ENCODE measurements around the gene ADAM12. TPM values are rescaled to one million over a fixed set of nuclear protein-coding genes. Genes with fewer than 3 reads are reported as not detected.

Gene ADAM12
- total and polyA plus RNA-seq, 2 donors (not counting 3 experiments of a cell fraction or from before 2014, with no cell fraction given) = 0.22 to 0.33 TPM

DNA sequence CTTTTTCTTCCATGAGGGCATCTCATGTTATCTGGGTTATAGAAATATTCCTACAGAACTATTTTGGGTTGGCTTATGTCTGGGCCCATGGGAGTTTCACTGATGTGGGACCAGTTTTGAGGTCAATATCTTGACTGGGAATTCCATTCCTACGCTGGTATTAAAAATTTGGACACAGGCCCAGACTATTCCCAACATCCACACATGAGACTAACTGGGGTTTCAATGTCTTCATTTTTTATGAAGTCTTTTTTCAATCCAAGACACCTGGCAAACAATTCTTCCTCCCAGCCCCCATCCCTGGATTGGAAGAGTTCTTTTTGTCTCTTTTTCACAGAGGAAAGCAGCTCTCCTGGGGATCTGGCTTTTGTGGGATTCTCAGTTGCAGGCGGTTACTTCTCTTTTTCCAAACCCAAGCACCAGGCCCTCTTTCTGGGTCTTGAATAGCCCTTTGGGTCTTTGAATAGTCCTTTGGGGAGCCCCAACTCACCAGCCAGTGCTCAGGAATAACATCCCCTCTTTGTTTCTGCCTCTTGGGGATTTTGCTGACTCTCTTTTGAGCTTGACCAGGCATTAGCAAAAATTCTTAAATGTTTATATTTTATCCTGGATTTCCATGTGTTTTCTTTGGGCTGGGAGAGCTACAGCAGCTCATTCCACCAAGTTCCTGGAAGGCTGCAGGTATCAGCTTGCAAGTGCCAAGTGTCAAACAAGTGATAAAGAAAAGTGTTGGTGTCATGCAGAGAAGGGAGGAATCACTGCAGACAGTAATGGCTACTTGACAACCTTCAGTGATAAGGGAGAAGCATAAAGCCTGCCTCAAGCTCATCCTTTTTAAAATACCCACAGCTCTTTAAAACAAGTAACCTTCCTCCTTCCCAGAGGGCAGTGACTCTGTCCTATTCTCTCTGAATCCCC, 234.3 kb downstream of the ADAM12 start:
- no peak overlapping the region for H3K4me2 ChIP-seq (ENCODE audit: insufficient read depth, low read length)
- POLR2A ChIA-PET = interaction anchor here (0.6 kb wide), 1 partner anchor 283 kb away, joined by 3 read pairs; no protein-coding TSS in a partner anchor
- H3K9me1 ChIP-seq (replicated peaks; ENCODE audit: control insufficient read depth, extremely low read depth, insufficient read depth, low read length) = no peaks in the 10 kb centered on the region
- H3K9ac ChIP-seq (replicated peaks; ENCODE audit: extremely low read depth, insufficient read depth, low read length) = no peak overlapping the region
- no TSS peak for BruUV-seq (replicated peaks)
- intact Hi-C loops (cut with micrococcal nuclease) = no loop called here
- dilution Hi-C loops (cut with MboI; ENCODE audit: extremely low pct_ligation_motif_present, low sequenced_read_pairs) = no loop called here
- no peak for TF ChIP-seq GATA2 (IDR thresholded peaks at IDR 0.05; ENCODE audit: insufficient read depth, insufficient read length, low read depth, low read length)
- TF ChIP-seq JUN (IDR thresholded peaks at IDR 0.05; ENCODE audit: borderline replicate concordance, insufficient read depth, insufficient read length, low read depth) = no peak
- TF ChIP-seq FOS (IDR thresholded peaks at IDR 0.05; ENCODE audit: borderline replicate concordance, insufficient read depth, low read length) = no peak
- TF ChIP-seq, protein P1, sequence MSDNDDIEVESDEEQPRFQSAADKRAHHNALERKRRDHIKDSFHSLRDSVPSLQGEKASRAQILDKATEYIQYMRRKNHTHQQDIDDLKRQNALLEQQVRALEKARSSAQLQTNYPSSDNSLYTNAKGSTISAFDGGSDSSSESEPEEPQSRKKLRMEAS (IDR thresholded peaks at IDR 0.05; ENCODE audit: insufficient read depth, insufficient read length) = no peak
- no peak for TF ChIP-seq MYC (IDR thresholded peaks at IDR 0.05; ENCODE audit: low read depth, low read length)
- TF ChIP-seq, protein P2, sequence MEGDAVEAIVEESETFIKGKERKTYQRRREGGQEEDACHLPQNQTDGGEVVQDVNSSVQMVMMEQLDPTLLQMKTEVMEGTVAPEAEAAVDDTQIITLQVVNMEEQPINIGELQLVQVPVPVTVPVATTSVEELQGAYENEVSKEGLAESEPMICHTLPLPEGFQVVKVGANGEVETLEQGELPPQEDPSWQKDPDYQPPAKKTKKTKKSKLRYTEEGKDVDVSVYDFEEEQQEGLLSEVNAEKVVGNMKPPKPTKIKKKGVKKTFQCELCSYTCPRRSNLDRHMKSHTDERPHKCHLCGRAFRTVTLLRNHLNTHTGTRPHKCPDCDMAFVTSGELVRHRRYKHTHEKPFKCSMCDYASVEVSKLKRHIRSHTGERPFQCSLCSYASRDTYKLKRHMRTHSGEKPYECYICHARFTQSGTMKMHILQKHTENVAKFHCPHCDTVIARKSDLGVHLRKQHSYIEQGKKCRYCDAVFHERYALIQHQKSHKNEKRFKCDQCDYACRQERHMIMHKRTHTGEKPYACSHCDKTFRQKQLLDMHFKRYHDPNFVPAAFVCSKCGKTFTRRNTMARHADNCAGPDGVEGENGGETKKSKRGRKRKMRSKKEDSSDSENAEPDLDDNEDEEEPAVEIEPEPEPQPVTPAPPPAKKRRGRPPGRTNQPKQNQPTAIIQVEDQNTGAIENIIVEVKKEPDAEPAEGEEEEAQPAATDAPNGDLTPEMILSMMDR (IDR thresholded peaks at IDR 0.05; ENCODE audit: extremely low read depth in 1 of 2, insufficient read depth in 1 of 2, low read depth in 1 of 2, low read length in 2 of 2) = no peak
- no peak for TF ChIP-seq POLR2A (IDR thresholded peaks at IDR 0.05; ENCODE audit: low read depth, low read length)
- no peak for TF ChIP-seq EZH2 (IDR thresholded peaks at IDR 0.05; ENCODE audit: borderline replicate concordance, low read depth, low read length, severe bottlenecking)
- TF ChIP-seq POLR2AphosphoS5 (IDR thresholded peaks at IDR 0.05; ENCODE audit: insufficient read depth, low read depth, low read length) = no peak
- no peak overlapping the region for H2AFZ ChIP-seq (ENCODE audit: low read depth, low read length)
- FAIRE-seq = no peak
- H3K4me3 ChIP-seq (replicated peaks in 1 of 3; ENCODE audit: insufficient read depth in 1 of 3, low read depth in 1 of 3, low read length in 3 of 3) = no peak overlapping the region
- no peaks in the 10 kb centered on the region for H3K27me3 ChIP-seq (ENCODE audit: control insufficient read depth in 2 of 2, insufficient read depth in 2 of 2, low read length in 2 of 2)
- DNase-seq (ENCODE audit: low read depth, low spot score) = no peak
- H3K79me2 ChIP-seq (ENCODE audit: control insufficient read depth, insufficient read depth, low read length) = no peaks in the 10 kb centered on the region
- H3K4me1 ChIP-seq (ENCODE audit: control insufficient read depth, extremely low read depth, insufficient read depth, low read length) = no peaks in the 10 kb centered on the region
- H3K9me3 ChIP-seq (replicated peaks; ENCODE audit: control insufficient read depth, insufficient read depth, low read length) = no peaks in the 10 kb centered on the region
- no peak overlapping the region for H3K27ac ChIP-seq (ENCODE audit: insufficient read depth, low read depth, low read length)
- no peaks in the 10 kb centered on the region for H4K20me1 ChIP-seq (replicated peaks; ENCODE audit: control insufficient read depth, extremely low read depth, insufficient read depth, low read length)
- CTCF ChIA-PET = no interaction called here
- H3K36me3 ChIP-seq (ENCODE audit: control insufficient read depth in 2 of 2, extremely low read depth in 1 of 2, insufficient read depth in 2 of 2, low read length in 2 of 2) = no peaks in the 10 kb centered on the region
